Dermis microvascular lymphatic vessel endothelial cell (primary cell): ENCODE measurements around the gene SAMD8. TPM values are rescaled to one million over a fixed set of nuclear protein-coding genes. Genes with fewer than 3 reads are reported as not detected.
"Not testable (repeated sequence)": the region's sequence is repeated elsewhere in the genome, so short reads cannot be mapped to it uniquely, and the experiment has no call there.

Source experiments
- DNase-seq, 2 donors: peaks; one replicate each; pipeline versions ENCODE4 v3.0.0 to v3.0.0-alpha.2; 2010; ENCODE audit warnings: low read depth in 2 of 2
- total RNA-seq: library from RNA; depleted of rRNA; stranded (reverse); fragments of >200 nt; gene quantifications from 2 replicates; pipeline ENCODE4 v1.2.1, GENCODE V29; 2014

Gene SAMD8
- total RNA-seq, 1 donor from 2014 or later, result 21.2 TPM

DNA sequence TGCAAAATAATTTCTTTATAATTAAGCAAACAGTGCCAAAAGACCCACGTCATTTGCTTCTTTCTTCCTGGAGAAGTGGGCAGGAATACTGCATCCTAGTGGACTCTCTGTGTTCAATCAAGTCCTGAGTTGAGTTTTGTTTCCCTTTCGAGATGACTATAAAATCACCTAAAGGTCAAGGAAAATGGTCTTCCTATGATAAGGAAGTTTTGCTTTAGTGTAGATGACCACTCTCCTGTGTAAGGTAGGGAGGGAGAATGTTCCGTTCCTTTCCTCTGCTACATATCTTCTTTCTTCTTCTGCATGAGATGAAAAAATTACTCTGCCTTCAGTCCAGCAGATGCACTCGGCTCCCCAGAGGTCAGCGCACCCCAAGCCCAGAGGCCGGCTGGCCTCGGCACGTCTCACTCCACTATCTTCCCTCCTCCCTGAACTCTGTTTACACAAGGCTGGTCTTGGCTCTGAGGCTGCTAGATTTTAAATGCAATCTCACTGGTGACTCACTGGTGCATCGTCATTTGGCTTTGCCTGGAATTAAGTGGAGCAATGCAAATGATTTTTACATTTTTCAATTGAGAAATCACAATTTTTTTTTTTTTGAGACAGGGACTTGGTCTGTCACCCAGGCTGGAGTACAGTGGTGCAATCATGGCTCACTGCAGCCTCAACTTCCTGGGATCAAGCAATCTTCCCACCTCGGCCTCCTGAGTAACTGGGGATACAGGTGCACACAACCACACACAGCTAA is 80.5 kb downstream of the SAMD8 start:
- peak in 1 of 2 donors; percentile 38 for DNase-seq

DNA sequence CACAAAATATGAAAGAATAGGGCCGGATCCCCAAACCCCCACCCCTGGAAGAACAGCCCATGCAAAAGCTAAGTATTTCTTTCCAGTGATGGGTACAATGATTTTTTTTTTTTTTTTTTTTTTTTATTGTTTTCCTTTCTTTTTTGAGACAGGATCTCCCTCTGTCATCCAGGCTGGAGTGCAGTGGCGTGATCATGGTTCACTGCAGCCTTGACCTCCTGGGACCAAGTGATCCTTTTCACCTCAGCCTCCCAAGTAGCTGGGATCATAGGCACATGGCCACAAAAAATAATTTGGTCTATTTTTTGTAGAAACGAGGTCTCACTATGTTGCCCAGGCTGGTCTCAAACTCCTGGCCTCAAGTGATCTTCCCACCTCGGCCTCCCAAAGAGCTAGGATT is 83.2 kb downstream of the SAMD8 start:
- not testable (repeated sequence) for DNase-seq

DNA sequence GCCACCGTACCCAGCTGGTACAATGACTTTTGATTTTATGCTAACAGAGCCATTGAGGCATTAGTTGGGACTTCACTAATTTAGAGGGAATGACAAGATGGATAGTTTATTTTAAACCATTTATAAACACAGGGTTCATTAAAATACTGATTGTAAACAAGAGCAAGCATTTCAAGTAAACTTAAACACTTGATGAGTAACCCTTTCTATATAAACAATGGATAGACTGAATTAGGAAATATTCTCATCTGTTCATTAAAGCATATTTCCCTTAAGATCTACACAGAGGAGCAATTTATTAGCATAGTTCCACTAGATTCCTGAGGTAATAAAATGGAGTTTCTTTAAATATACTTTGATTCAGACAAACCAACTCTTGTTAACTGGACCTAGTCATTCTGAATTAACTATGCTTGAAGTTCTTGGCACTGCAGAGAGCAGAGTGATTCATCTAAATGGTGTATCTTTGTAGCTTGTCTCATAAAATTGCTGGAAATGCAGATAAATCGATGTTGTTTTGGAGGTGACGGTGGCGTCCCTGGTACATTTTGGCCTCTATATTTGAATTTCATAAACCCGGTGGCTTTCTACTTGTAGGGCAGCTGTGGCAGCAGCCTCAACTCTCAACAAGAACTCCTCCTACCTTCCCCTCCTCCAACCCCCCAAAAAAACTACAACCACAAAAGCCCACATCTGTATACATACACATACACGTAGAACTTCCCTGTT is 83.7 kb downstream of the SAMD8 start:
- no peak for DNase-seq

DNA sequence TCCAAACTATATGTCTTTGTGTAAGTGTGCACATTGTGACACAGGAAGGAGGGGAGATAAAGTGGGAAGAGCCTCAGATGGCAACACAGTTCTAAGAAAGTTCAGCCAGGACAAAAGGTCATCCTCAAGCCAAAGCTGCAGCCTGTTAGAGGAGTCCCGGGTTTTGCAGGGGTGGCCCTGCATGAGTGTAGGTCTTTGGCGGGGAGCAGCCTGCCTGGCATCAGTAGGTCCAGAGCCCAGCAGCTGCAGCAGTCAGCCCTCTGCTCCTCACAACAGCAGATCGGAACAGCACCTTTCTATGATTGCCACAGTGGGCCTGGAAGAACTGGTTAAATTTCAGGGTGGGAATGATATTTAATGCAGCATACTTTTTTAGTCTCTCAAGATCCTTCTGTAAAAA is 85.6 kb downstream of the SAMD8 start:
- no peak for DNase-seq

DNA sequence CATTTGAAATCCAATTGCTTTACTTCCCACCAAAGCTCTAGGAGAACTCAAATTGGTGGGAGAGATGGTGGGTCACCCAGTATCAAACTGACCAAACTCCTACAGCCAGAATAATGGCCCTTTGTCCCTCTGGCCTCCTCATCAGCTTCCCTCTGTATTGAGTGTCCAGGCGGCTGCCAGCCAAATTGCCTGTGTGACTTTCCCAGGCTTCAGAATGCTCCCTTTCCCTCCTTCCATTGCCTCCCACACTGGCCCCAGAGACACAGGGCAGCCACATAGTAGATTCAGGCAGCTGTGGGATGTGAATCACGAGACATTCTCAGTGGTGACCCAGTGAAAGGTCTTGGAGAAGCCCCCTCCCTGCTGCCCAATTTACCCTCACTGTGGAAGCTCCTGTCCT is 86.5 kb downstream of the SAMD8 start:
- DNase-seq, result no peak

DNA sequence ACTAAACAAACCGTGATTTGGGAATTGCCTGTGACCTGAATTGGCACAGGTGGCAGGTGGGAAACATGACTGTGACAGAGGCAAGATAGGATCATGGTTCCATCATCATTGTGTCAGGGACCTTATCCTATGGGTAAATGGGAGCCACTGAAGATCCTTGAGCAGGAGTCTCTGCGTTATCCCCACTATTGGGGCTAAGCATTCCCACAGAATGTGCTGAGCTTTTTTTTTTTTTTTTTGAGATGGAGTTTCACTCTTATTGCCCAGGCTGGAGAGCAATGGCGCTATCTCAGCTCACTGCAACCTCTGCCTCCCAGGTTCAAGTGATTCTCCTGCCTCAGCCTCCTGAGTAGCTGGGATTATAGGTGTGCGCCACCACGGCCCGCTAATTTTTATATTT is 88.5 kb downstream of the SAMD8 start:
- DNase-seq, result not testable (repeated sequence)

DNA sequence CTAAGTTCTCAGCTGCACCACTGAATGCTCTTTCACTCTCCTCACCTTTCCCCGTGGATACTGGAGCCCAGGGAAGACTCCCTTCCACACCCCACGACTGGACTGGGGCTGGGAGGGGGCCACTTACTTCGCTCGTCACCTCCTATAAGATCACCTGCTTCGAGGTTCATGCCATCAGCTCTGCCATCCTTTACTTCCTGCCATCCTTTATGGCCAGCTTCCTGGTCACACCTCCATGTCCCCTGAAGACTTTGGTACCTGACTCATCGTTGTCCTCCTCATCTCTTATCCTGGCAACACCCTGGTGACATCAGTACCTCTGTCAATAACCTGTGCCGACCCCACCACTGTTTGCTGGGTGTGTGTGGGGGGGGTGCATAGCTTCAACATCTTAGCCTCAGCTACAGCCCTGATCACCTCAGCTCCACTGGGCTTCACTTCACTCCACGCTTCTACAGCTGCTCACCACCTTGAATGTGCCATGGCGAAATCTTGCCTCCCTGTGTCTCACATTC is 90.4 kb downstream of the SAMD8 start:
- DNase-seq, result no peak

DNA sequence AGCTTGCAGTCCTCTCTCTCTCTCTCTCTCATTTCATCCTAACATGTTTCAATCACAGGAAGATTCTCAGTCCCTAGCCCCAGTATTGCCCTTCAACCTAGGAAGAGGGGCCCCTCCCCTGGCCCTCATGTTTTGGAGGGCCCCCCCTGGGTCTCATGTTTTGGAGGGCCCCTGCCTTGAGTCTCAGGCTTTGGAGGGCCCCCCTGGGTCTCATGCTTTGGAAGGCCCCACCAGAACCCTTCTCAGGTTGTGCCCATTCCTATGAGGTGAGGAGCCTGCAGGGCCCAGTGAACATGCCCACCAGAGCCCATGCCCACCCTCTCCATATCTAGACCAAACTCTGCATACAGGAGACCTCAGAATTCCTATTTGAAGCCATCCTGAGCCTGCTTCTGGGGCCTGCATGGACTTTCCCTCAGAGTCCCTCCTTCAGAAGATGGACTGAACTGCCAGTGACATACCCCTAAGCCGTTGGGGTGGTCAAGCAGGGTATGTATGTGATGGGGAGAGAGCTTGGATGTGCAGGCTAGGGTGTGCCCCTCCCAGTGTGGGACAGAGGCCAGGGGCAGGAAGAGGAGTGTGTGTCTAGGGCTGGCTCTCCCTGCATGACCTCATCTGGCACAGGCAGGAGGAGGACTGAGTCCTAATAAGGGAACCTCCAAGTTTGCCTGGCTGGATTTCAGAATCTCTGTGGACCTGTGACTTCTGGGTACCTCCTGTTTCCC is 91.0 kb downstream of the SAMD8 start:
- DNase-seq, result peak in 1 of 2 donors; percentile 24

DNA sequence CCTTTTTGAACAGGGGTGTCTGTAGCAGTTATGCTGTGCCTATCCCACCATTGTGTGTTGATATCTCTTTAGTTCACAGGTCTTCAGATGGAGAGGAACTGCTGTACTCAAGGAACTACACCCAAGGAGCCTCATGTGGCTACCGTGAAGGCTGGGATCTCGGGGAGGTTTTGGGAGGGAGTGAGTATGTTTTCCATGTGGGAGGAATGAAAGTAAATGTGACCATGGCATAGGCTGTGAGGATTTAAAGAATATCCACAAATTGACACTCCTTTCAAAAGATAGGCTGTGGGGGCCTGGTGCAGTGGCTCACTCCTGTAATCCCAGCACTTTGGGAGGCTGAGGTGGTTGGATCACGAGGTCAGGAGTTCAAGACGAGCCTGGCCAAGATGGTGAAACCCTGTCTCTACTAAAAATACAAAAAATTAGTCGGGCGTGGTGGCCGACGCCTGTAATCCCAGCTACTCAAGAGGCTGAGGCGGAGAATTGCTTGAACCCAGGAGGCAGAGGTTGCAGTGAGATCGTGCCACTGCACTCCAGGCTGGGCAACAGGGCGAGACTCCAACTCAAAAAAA is 91.7 kb downstream of the SAMD8 start:
- not testable (repeated sequence) for DNase-seq

DNA sequence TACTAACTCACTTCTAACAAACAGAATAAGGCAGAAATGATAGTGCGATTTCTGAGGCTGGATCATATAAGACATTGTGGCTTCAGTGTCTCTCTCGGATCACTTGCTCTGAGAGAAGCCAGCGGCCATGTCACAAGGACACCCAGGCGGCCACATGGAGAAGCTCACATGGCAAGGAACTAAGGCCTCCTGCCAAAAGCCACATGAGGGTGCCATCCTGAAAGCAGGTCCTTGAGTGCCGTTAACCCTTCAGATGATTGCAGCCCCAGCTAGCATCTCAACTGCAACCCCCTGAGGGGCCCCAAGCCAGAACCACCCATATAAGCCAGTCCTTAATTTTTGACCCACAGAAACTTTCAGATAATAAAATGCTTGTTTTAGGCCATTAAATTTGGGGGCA is 92.3 kb downstream of the SAMD8 start:
- DNase-seq, result no peak

DNA sequence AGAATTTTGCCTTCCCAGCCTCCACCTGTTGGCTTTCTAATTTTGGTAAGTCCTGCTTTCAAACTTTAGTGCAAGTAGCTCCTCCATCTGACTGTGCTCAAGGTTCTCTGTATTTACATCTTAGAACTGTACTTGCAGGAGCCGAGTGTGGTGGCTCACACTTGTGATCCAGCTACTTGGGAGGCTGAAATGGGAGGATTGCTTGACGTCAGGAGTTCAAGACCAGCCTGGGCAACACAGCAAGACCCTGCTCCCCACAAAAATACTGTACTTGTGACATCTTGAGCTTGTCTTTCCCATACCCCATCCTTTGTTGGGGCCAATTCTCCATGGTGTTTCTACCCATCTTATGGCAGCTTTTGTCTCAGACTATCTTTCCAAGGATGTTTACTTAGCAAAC is 94.5 kb downstream of the SAMD8 start:
- DNase-seq, result no peak

DNA sequence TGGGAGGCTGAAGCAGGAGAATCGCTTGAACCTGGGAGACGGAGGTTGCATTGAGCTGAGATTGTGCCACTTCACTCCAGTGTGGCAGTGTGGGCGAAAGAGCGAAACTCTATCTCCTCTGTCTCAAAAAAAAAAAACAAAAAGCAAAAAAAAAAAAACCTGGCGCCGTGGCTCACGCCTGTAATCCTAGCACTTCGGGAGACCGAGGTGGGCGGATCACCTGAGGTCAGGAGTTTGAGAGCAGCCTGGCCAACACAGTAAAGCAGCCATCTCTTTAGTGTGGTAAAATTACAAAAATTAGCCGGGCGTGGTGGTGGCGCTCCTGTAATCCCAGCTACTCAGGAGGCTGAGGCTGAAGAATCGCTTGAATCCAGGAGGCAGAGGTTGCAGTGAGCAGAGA is 95.2 kb downstream of the SAMD8 start:
- not testable (repeated sequence) for DNase-seq

DNA sequence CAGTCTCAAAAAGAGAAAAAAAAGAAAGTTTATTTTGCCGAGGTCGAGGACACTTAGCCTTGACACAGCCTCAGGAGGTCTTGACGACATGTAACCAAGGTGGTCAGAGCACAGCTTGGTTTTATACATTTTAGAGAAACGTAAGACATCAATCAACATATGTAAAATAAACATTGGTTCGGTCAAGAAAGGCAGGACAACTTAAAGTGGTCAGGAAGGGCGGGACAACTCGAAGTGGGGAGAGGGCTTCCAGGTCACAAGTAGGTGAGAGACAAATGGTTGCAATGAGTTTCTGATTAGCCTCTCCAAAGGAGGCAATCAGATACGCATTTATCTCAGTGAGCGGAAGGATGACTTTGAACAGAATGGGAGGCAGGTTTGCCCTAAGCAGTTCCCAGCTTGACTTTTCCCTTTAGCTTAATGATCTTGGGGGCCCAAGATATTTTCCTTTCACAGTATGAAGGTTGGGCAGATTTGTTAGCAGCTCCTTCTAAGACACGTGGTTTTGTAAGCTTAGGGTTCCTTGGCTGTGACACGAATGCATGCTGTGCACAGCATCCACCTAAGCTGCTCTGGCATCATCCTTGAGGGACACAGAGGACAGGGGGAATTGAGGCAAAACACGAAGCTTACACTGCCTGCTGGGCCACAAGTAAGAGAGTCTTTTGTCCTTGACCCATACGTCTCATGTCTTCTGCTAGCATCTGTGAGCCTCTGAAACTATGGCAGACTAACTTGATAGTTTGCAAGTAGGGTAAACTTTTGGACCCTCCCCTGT is 95.8 kb downstream of the SAMD8 start:
- no peak for DNase-seq

DNA sequence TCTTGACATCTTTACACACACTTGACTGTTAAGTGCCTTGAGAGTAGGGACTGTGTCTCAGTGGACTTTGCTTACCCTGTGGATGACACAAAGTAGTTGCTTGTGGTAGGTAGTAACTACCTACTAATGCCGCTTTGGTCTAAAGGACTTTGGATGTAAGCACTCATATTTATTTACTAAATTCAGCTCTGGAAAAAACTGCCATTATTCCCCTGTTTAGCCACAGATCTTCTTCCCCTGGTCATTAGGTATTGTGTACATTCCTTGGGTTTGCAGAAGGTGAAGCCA is 96.3 kb downstream of the SAMD8 start:
- no peak for DNase-seq

DNA sequence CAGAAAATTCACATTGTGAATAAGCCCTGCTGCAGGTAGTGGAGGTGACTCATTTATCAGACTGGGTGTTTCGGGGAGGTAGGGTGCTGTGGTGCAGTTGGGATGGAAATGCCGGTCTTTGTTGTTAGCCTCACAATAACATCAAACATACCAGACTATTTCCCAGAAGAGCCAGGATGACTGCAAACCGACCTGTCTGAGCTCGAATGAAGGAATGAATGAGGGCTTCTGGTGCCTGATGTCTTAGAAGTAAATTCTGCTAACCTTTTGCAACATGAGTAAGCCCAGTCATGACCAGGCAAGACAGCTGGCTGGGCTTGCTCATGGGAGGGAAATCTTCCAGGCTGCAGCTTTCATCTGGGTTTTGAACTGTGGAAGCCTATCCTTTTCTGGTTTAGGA is 96.7 kb downstream of the SAMD8 start:
- no peak for DNase-seq

DNA sequence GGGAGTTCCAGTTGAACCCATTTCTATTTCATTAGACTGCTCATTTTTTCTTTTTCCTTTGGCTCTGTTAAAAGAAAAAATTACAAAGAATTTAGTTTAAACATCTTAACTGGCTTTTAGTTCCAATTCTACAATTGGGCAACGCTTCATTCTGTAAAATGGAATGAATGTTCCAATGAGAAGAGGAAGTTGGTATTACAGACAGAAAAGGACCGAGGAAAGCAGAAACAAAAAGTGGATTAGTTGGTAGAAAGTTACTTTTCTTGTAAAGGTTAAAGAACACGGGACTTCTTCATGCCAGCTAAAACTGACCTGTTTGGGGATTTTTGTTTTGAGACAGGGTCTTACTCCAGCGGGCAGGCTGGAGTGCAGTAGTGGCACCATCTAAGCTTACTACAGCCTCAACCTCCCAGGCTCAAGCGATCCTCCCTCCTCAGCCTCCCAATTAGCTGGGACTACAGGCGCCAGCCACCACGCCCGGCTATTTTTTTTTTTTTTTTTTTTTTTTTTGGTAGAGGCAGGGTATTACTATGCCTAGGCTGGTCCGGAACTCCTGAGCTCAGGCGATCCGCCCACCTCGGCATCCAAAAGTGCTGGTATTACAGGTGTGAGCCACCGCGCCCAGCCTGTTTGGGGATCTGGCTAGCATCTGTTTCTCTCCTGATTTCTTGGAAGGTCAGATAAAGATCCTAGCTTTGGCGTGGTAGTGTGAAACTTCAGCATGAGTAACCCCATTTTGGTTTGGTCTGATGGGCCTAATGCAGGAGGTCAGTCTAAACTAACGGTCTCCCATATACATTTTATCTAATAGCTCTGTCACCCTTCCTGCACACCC is 97.8 kb downstream of the SAMD8 start:
- DNase-seq, result no peak

DNA sequence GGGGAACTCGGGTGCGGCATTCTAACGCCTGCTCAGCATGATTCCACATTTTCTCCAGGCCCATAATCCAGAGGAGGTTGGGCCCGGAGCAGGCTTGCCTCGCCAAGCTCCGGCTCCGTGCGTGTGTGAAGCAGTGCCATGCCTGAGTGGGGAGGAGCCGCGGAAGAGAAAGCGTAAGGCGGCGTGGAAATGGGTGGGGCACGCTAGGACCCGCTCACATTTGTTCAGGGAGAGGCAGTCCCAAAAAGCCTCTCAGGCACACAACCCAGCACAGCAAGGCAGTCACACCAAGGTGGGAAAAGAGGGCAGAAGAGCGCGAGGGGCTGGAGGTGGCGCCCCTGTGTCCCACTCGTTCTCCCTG is 98.4 kb downstream of the SAMD8 start:
- peak in 1 of 2 donors; percentile 76 for DNase-seq

DNA sequence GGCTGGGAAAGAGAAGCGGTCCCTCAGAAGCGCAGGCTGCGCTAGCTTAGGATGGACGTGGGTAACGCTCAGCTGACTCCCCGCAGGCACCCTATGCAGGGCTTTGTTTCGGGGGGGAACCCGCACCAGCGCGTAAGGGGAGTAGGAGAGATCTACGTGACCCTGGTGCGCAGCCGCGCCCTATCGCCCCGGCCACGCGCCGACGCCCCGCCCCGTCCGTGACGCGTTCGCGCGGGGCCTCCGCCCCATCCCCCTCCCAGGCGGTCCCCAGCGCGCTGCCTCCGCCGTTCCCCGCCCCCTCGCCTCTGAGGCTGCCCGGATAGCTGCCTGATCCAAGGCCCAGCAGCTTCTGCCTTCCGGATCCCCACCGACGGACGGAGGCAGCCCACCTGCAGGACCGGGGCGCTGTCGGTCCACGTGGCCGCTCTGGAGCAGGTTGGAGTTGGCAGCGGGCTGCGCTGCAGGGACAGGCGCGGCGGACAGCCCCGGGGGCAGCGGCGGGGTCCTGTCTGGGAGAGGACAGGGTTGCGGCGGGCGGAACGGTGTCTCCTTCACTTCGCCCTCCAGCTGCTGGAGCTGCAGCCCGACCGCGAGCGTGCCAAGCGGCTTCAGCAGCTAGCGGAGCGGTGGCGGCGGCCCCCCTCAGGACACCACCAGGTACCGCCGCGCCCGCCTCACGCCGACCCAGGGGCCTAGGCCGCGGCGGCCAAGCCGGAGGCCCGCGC is 99.0 kb downstream of the SAMD8 start, which contains the start of gene VDAC2:
Gene VDAC2 (plus strand): TSS at position 515 of the 725 bp plus-strand sequence. CDS start 363 bp downstream, outside the sequence.
- DNase-seq, result peak; percentile 70 to 86

DNA sequence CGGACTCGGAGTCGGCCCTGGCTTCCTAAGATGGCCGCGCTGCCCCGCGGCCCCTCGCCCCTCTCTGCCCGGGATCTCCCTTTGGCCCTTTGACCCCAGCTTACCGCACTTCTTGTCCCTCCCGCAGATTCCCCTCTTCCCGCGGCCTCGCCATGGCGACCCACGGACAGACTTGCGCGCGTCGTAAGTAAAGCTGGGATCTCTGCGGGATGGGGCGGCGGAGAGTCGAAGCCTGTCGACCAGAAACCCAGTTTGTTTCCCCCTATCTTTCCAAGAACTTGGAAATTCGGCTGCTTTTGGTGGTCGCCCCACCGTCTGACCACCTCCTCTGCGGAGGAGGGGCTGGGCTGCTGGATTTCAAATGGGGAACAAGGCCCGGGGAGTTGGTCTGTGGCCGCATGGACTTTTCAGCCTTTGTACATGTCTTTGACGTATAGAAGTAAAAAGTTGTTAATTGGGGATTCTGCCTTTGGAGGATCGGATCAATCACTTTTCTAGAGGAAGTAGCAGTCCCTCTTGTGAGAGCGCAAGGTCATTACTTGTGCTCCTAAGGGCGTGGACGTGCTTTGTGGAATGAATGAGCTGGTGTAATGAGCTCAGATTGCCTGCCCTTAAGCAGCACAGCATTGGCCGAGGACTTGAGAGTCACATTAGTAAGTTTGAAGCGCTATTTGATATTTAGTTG is 99.7 kb downstream of the SAMD8 start:
- peak in 1 of 2 donors; percentile 70 for DNase-seq
